RWPE1 (cell line): ENCODE data around the gene ZRANB2.

Experiments
- CTCF ChIA-PET: fragments of 350-600 bp; sonication (Branson Sonifier 250); formaldehyde crosslinking; extraction: SDS; loops from one replicate; lab custom pipeline; 2021; lab: Yijun Ruan, JAX
- POLR2A ChIA-PET: fragments of 400-600 bp; formaldehyde crosslinking; extraction: SDS; loops from one replicate; lab custom pipeline; 2020; ENCODE audit warnings: antibody characterized with exemption; ENCODE audit not compliant: low non-redundant PET; lab: Yijun Ruan, JAX
- DNase-seq: peaks from one replicate; pipeline ENCODE4 v3.0.0; 2012; ENCODE audit warnings: low spot score
- H3K27ac ChIP-seq: fragments of 450-650 bp; 2 replicates; pipeline ENCODE4 v1.5.1; 2017
- TF ChIP-seq, protein P1 (sequence below): fragments of 450-650 bp; conservative IDR thresholded peaks from 2 replicates; pipeline ENCODE4 v1.5.1; 2017; ENCODE audit warnings: low read depth, mild to moderate bottlenecking

The ZRANB2 gene

GRCh38 chr1:71026093-71026492 is 54.7 kb downstream of the ZRANB2 start:
- DNase-seq, result no peak
- TF ChIP-seq, protein P1, sequence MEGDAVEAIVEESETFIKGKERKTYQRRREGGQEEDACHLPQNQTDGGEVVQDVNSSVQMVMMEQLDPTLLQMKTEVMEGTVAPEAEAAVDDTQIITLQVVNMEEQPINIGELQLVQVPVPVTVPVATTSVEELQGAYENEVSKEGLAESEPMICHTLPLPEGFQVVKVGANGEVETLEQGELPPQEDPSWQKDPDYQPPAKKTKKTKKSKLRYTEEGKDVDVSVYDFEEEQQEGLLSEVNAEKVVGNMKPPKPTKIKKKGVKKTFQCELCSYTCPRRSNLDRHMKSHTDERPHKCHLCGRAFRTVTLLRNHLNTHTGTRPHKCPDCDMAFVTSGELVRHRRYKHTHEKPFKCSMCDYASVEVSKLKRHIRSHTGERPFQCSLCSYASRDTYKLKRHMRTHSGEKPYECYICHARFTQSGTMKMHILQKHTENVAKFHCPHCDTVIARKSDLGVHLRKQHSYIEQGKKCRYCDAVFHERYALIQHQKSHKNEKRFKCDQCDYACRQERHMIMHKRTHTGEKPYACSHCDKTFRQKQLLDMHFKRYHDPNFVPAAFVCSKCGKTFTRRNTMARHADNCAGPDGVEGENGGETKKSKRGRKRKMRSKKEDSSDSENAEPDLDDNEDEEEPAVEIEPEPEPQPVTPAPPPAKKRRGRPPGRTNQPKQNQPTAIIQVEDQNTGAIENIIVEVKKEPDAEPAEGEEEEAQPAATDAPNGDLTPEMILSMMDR, result no peak
- CTCF ChIA-PET, result no interaction called here
- POLR2A ChIA-PET, result no interaction called here
- H3K27ac ChIP-seq, result no peak overlapping the region

GRCh38 chr1:71023515-71023914 is 57.3 kb downstream of the ZRANB2 start:
- H3K27ac ChIP-seq, result no peak overlapping the region
- ChIA-PET CTCF (no interaction called here), POLR2A (no interaction called here)
- TF ChIP-seq, protein P1, result no peak
- no peak for DNase-seq

DNA sequence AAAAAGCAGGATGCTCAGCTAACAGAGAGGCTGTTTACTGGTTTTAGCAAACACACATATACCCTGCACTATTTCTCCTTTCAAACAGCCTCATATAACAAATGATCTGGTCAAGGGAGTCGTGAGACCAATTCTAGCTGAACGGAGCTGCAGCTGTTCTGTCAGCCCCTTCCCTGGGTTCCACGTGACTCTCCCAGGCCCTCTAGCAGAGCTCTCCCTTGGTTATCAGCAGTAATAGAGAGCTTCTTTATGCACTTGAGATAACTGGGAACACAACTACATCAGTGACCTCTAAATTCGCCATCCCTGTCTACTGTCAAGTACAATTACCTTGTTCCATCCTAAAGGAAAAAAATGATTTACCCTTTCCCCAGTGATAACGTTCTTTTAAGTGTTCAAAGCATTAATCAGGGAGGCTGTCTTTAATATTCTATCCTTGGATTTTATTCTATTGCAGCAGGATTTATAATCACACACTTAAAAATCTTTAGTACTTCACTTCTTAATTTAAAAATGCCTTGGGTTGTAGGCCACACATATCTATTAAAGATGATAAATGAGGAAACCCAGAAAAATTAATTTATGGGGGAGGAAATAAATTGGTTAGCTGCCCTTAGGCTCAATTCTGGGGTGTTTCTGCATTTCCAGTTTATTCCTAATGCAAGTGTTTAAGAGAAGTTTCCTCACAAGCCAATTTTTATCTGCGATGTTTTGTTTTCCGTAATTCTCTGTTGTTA is 61.4 kb downstream of the ZRANB2 start:
- CTCF ChIA-PET, result no interaction called here
- POLR2A ChIA-PET, result no interaction called here
- DNase-seq, result no peak
- TF ChIP-seq, protein P1, result no peak
- no peak overlapping the region for H3K27ac ChIP-seq

DNA sequence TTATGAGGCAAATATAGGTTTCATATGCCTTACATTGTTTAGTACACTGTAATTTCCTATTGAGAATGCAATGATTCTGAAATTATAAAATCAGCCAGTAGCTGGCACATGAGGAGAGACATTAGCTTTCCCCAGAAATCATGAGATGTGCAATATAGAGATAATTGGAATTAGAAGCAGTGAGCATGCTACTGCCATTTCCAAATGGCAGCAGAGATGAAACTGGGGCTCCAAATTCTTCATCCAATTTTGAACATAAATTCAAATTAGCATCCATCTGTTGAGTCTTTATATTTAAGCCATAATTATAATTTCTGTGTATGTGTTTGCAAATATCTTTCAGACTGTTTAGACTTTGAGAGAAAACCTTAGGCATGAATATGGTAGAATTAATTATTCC is 62.0 kb downstream of the ZRANB2 start:
- TF ChIP-seq, protein P1, result no peak
- no peak for DNase-seq
- CTCF ChIA-PET, result no interaction called here
- POLR2A ChIA-PET, result no interaction called here
- no peak overlapping the region for H3K27ac ChIP-seq

GRCh38 chr1:71015745-71016144 is 65.1 kb downstream of the ZRANB2 start:
- POLR2A ChIA-PET, result no interaction called here

GRCh38 chr1:71014178-71014579 is 66.7 kb downstream of the ZRANB2 start:
- no peak for DNase-seq
- TF ChIP-seq, protein P1, result no peak
- ChIA-PET CTCF (interaction anchor here (0.6 kb wide), 1 partner anchor 29 kb away, joined by 3 read pairs; no protein-coding TSS in a partner anchor), POLR2A (no interaction called here)
- H3K27ac ChIP-seq, result no peak overlapping the region

More at GRCh38 chr1:71015745-71016144, 65.1 kb downstream of the ZRANB2 start:
- CTCF ChIA-PET, result no interaction called here
- TF ChIP-seq, protein P1, result no peak
- DNase-seq, result no peak
- no peak overlapping the region for H3K27ac ChIP-seq
